PC-3 (cell line): ENCODE results near the gene CPZ. TPM values are rescaled to one million over a fixed set of nuclear protein-coding genes. Genes with fewer than 3 reads are reported as not detected.

Experiments
- ATAC-seq: fragments of 200-7000 bp; cut with Tn5 transposase; 2 replicates; pipeline ENCODE4 v1.9.1; 2020; ENCODE audit warnings: mild to moderate bottlenecking, moderate library complexity
- BruUV-seq: library from RNA; stranded (reverse); fragments of 400-500 nt; replicated peaks from 2 replicates; lab custom pipeline; 2021; lab: Mats Ljungman, UMichigan
- CTCF ChIA-PET: fragments of 300-600 bp; sonication (Branson Sonifier 250); formaldehyde crosslinking; loops from one replicate; lab custom pipeline; 2022; ENCODE audit warnings: antibody characterized with exemption; lab: Charles Lee
- POLR2A ChIA-PET: fragments of 300-600 bp; sonication (Branson Sonifier 250); formaldehyde crosslinking; loops from one replicate; lab custom pipeline; 2022; ENCODE audit warnings: antibody characterized with exemption; ENCODE audit not compliant: unreplicated experiment; lab: Charles Lee
- DNase-seq: peaks from one replicate; pipeline ENCODE4 v3.0.0-alpha.2; 2015
- H2AFZ ChIP-seq: fragments of 300-600 bp; sonication (generic); 2 replicates; pipeline ENCODE4 v1.6.0; 2016; ENCODE audit warnings: antibody characterized with exemption, low read length
- H3F3A ChIP-seq: fragments of 300-600 bp; sonication (generic); one replicate; pipeline ENCODE4 v1.6.0; 2017; ENCODE audit warnings: antibody characterized with exemption, low read length, control low read depth, mild to moderate bottlenecking; ENCODE audit not compliant: unreplicated experiment
- H3K27ac ChIP-seq: fragments of 300-600 bp; sonication (generic); 2 replicates; pipeline ENCODE4 v1.5.1; 2016; ENCODE audit warnings: mild to moderate bottlenecking, low read length
- H3K27me3 ChIP-seq: fragments of 300-600 bp; sonication (generic); 2 replicates; pipeline ENCODE4 v1.6.1; 2016; ENCODE audit warnings: low read length, mixed read lengths
- H3K36me3 ChIP-seq: fragments of 300-600 bp; sonication (generic); 2 replicates; pipeline ENCODE4 v1.6.1; 2016; ENCODE audit warnings: low read depth, mixed run types, low read length, mixed read lengths
- H3K4me1 ChIP-seq: fragments of 300-600 bp; sonication (generic); 2 replicates; pipeline ENCODE4 v1.5.1; 2016; ENCODE audit warnings: low read length; ENCODE audit not compliant: insufficient read depth
- H3K4me2 ChIP-seq: fragments of 300-600 bp; sonication (generic); 2 replicates; pipeline ENCODE4 v1.6.0; 2016; ENCODE audit warnings: low read length
- H3K4me3 ChIP-seq: fragments of 300-600 bp; sonication (generic); 2 replicates; pipeline ENCODE4 v1.5.1; 2016; ENCODE audit warnings: mild to moderate bottlenecking, low read length, mixed read lengths
- H3K79me2 ChIP-seq: fragments of 300-600 bp; sonication (generic); 2 replicates; pipeline ENCODE4 v1.6.1; 2017; ENCODE audit warnings: low read length, mixed read lengths
- H3K9ac ChIP-seq: fragments of 300-600 bp; sonication (generic); 2 replicates; pipeline ENCODE4 v1.6.0; 2016; ENCODE audit warnings: mild to moderate bottlenecking, low read length
- H3K9me2 ChIP-seq: fragments of 300-600 bp; sonication (generic); replicated peaks from 2 replicates; pipeline ENCODE4 v1.6.1; 2016; ENCODE audit warnings: mixed run types, low read length, mixed read lengths
- H3K9me3 ChIP-seq: fragments of 300-600 bp; sonication (generic); 2 replicates; pipeline ENCODE4 v1.6.1; 2016; ENCODE audit warnings: low read length, mixed read lengths
- H4K20me1 ChIP-seq: fragments of 300-600 bp; sonication (generic); 2 replicates; pipeline ENCODE4 v1.6.1; 2016; ENCODE audit warnings: low read length, mixed read lengths
- EZH2 ChIP-seq: fragments of 300-600 bp; sonication (generic); IDR thresholded peaks from one replicate; pipeline ENCODE4 v1.6.1; 2017; ENCODE audit warnings: antibody characterized with exemption, mild to moderate bottlenecking, low read length; ENCODE audit not compliant: unreplicated experiment
- EZH2phosphoT487 ChIP-seq: fragments of 300-600 bp; sonication (generic); IDR thresholded peaks from 2 replicates; pipeline ENCODE4 v1.6.1; 2018; ENCODE audit warnings: mild to moderate bottlenecking, antibody characterized with exemption, low read length, borderline replicate concordance
- intact Hi-C: fragments of 100-400 bp; cut with micrococcal nuclease; formaldehyde crosslinking; loops from 2 replicates; pipeline ENCODE4 v1.9.0; 2023
- total RNA-seq: library from RNA; depleted of rRNA; stranded (reverse); fragments of >200 nt; gene quantifications from 2 replicates; pipeline ENCODE4 v1.2.3, GENCODE V29; 2014
- TF ChIP-seq, protein P1 (sequence below): fragments of 300-600 bp; sonication (generic); conservative IDR thresholded peaks from 2 replicates; pipeline ENCODE4 v1.5.1; 2017; ENCODE audit warnings: antibody characterized with exemption, low read depth, mild to moderate bottlenecking, low read length

The CPZ gene
- total RNA-seq, 1 experiment from 2014 or later, result 27.9 TPM

DNA sequence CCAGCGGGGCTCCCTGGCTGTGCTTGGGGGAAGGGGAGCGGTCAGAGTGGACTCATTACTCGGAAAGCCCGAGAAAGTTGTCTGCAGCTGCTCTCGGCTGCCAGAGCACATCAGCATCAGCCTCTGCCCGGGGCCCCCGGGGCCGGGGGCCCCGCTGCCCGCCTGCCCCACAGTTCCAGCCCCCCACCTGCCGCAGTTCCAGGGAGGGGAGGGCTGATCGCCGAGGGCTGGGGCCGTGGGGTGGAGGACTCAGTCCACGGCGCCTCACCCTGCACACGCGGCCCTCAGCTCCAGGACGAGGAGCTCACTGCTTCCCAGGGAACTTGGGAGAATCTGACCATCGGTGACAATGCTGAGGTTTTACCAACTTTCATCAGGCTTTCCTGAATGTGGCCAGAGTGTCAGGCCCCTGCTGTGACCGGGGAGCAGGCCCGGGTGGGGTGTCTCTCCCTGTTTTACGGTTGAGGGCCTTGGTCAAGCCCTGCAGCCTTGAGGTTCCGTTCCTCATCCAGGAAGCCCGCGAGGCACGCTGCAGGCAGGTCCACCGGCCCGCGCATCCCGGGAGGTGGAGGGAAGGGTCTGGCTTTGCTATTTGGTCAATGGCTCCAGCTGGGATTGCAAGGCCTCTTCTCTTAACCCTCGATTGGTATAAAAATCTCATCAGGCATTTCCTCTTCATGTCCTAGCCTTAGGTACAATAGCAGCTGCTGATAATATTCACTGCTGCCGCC is 57.2 kb downstream of the CPZ start:
- no peak for ATAC-seq
- DNase-seq, result no peak
- intact Hi-C loops, result no loop called here
- no TSS peak for BruUV-seq
- no peaks in the 10 kb centered on the region for H3F3A ChIP-seq
- no peaks in the 10 kb centered on the region for H4K20me1 ChIP-seq
- no peaks in the 10 kb centered on the region for H3K4me1 ChIP-seq
- no peak overlapping the region for H3K27ac ChIP-seq
- H3K79me2 ChIP-seq, result no peaks in the 10 kb centered on the region
- no peak overlapping the region for H3K9ac ChIP-seq
- no peak overlapping the region for H3K4me2 ChIP-seq
- no peak overlapping the region for H2AFZ ChIP-seq
- H3K9me2 ChIP-seq, result no peaks in the 10 kb centered on the region
- TF ChIP-seq, protein P1, sequence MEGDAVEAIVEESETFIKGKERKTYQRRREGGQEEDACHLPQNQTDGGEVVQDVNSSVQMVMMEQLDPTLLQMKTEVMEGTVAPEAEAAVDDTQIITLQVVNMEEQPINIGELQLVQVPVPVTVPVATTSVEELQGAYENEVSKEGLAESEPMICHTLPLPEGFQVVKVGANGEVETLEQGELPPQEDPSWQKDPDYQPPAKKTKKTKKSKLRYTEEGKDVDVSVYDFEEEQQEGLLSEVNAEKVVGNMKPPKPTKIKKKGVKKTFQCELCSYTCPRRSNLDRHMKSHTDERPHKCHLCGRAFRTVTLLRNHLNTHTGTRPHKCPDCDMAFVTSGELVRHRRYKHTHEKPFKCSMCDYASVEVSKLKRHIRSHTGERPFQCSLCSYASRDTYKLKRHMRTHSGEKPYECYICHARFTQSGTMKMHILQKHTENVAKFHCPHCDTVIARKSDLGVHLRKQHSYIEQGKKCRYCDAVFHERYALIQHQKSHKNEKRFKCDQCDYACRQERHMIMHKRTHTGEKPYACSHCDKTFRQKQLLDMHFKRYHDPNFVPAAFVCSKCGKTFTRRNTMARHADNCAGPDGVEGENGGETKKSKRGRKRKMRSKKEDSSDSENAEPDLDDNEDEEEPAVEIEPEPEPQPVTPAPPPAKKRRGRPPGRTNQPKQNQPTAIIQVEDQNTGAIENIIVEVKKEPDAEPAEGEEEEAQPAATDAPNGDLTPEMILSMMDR, result no peak
- TF ChIP-seq EZH2phosphoT487 (no peak), EZH2 (no peak)
- no peaks in the 10 kb centered on the region for H3K9me3 ChIP-seq
- ChIA-PET POLR2A (no interaction called here), CTCF (no interaction called here)
- no peak overlapping the region for H3K4me3 ChIP-seq
- peaks cover 71% of the 10 kb centered on the region for H3K27me3 ChIP-seq
- H3K36me3 ChIP-seq, result no peaks in the 10 kb centered on the region

DNA sequence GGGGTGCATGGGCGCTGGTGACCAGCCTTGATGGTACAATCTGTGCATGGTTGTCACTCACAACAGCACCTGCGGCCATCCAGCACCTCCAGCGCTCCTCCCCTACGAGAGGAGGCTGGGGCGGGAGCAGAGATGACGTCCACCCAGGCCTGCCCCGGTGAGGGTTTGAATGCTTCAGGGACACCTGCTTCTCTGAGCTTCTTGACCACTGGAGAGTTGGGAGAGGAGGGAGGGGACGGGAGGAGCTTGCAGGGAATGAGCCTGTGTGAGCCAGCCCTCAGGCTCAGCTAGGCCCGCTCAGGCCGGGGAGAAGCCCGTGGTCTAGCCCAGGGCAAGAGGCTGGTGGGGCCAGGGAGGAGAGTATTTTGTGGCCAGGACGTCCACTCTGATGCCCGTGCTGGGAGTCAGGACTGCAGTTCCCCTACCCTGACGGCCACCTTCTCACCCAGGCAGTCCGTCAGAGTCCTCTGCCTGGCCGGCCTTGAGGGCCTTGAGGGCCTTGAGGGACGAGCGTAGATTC is 59.2 kb downstream of the CPZ start:
- POLR2A ChIA-PET, result no interaction called here
- H4K20me1 ChIP-seq, result no peaks in the 10 kb centered on the region
- CTCF ChIA-PET, result no interaction called here

More for the DNA sequence above, 59.2 kb downstream of the CPZ start:
- no peak for ATAC-seq
- H3K9ac ChIP-seq, result no peak overlapping the region
- no peaks in the 10 kb centered on the region for H3F3A ChIP-seq
- no peaks in the 10 kb centered on the region for H3K9me2 ChIP-seq
- no peak overlapping the region for H3K27ac ChIP-seq
- intact Hi-C loops, result no loop called here
- H3K4me1 ChIP-seq, result no peaks in the 10 kb centered on the region
- H3K4me2 ChIP-seq, result no peak overlapping the region
- H2AFZ ChIP-seq, result no peak overlapping the region
- H3K9me3 ChIP-seq, result no peaks in the 10 kb centered on the region
- DNase-seq, result no peak
- no peak overlapping the region for H3K4me3 ChIP-seq
- H3K79me2 ChIP-seq, result no peaks in the 10 kb centered on the region
- peaks cover 76% of the 10 kb centered on the region for H3K27me3 ChIP-seq
- TF ChIP-seq EZH2phosphoT487, result no peak
- TF ChIP-seq, protein P1, result no peak
- no peak for TF ChIP-seq EZH2
- BruUV-seq, result no TSS peak
- no peaks in the 10 kb centered on the region for H3K36me3 ChIP-seq
